Stomach (tissue), 4 donors: Measurements from ENCODE around the gene MYO5A.

Source experiments
- POLR2AphosphoS5 ChIP-seq, 3 donors: sonication (generic); formaldehyde crosslinking; IDR thresholded peaks; one replicate each; pipeline ENCODE4 v1.6.1; 2016; ENCODE audit warnings: antibody characterized with exemption in 3 of 3
- TF ChIP-seq, protein P1 (sequence below), 7 experiments: fragments of 450-650 bp in 4 of 7; fragments of 200-600 bp in 3 of 7; sonication (generic) in 3 of 7; IDR thresholded peaks; one replicate each; pipeline ENCODE4 v1.5.1; 2016 to 2019; ENCODE audit warnings: antibody characterized with exemption in 7 of 7, control low read depth in 2 of 7, mild to moderate bottlenecking in 1 of 7

- TF ChIP-seq, protein P1, sequence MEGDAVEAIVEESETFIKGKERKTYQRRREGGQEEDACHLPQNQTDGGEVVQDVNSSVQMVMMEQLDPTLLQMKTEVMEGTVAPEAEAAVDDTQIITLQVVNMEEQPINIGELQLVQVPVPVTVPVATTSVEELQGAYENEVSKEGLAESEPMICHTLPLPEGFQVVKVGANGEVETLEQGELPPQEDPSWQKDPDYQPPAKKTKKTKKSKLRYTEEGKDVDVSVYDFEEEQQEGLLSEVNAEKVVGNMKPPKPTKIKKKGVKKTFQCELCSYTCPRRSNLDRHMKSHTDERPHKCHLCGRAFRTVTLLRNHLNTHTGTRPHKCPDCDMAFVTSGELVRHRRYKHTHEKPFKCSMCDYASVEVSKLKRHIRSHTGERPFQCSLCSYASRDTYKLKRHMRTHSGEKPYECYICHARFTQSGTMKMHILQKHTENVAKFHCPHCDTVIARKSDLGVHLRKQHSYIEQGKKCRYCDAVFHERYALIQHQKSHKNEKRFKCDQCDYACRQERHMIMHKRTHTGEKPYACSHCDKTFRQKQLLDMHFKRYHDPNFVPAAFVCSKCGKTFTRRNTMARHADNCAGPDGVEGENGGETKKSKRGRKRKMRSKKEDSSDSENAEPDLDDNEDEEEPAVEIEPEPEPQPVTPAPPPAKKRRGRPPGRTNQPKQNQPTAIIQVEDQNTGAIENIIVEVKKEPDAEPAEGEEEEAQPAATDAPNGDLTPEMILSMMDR (IDR thresholded peaks at IDR 0.05) = no peak
- TF ChIP-seq POLR2AphosphoS5 (IDR thresholded peaks at IDR 0.05) = no peak
Observed at GRCh38 chr15:52417957-52418356, 110.7 kb downstream of the MYO5A start.
